Fibroblast of skin of left biceps (primary cell): Measurements from ENCODE around the gene ZNF689.
A peak's percentile ranks its signal among the peaks of the same experiment; 100 is the strongest.
"Not testable (repeated sequence)": the region's sequence is repeated elsewhere in the genome, so short reads cannot be mapped to it uniquely, and the experiment has no call there.

Source experiments
- DNase-seq, 2 experiments: peaks; one replicate each; pipeline ENCODE4 v3.0.0-alpha.2; 2013; ENCODE audit warnings: low read depth in 2 of 2

The ZNF689 gene

DNA sequence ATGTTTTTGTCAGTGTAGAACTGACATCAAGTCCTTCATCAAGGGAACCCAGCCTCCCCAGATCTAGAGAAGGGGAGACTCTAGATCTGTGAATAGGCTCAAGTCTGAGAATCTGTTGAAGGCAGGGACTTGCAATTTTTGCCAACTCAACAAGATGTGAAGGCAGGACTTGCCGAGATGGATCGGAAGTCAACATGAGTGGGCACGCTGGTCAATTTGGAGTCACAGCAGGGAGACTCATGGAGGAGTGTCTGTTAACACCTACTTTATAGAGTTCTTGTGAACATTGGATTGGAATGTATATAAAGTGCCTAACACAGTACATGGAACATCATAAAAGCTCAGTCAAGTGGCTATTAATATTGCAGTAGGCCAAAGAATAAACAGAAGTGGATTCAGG is 10.0 kb downstream of the ZNF689 start:
- no peak for DNase-seq

DNA sequence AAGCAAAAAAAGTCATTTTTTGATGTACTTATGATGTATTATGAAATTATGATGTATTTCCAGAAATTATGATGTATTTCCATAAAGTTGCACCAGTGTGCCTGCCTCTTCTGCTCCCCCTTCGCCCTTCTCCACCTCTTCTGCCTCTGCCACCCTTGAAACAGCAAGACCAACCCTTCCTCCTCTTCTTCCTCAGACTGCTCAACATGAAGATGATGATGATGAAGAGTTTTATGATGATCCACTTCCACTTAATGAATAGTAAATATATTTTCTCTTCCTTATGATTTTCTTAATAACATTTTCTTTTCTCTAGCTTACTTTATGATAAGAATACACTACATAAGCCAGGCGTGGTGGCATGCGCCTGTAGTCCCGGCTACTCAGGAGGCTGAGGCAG is 17.3 kb downstream of the ZNF689 start:
- no peak for DNase-seq

DNA sequence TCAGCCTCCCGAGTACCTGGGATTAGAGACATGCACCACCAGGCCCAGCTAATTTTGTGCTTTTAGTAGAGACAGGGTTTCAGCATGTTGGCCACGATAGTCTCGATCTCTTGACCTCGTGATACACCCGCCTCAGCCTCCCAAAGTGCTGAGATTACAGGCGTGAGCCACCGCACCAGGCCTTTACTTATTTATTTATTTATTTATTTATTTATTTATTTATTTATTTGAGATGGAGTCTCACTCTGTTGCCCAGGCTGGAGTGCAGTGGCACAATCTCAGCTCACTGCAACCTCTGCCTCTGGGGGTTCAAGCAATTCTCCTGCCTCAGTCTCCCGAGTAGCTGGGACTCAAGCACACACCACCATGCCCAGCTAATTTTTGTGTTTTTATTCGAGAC is 19.3 kb downstream of the ZNF689 start:
- DNase-seq = not testable (repeated sequence)

DNA sequence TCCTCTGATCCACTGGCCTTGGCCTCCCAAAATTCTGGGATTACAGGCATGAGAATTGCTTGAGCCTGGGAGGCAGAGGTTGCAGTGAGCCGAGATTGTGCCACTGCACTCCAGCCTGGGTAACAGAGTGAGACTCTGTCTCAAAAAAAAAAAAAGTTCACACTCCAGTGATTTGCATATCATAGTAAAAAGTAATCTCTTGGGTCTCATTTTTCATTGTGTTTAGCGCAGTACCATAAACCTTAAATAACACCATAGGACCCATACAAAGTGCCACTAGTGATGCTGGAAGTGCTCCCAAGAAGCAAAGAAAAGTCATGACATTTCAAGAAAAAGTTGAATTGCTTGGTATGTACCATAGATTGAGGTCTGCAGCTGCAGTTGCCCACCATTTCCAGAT is 20.6 kb downstream of the ZNF689 start:
- not testable (repeated sequence) for DNase-seq

DNA sequence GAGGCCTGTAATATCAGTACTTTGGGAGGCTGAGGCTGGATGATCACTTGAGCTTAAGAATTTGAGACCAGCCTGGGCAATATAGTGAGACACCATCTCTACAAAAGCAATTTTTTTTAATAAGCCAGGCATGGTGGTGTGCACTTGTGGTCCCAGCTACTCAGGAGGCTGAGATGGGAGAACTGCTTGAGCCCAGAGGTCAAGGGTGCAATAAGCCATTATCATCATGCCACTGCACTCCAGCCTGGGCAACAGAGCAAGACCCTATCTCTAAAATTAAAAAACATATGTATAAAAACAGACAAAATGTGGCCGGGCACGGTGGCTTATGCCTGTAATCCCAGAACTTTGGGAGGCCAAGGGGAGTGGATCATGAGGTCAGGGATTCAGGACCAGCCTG is 21.5 kb downstream of the ZNF689 start:
- no peak for DNase-seq

DNA sequence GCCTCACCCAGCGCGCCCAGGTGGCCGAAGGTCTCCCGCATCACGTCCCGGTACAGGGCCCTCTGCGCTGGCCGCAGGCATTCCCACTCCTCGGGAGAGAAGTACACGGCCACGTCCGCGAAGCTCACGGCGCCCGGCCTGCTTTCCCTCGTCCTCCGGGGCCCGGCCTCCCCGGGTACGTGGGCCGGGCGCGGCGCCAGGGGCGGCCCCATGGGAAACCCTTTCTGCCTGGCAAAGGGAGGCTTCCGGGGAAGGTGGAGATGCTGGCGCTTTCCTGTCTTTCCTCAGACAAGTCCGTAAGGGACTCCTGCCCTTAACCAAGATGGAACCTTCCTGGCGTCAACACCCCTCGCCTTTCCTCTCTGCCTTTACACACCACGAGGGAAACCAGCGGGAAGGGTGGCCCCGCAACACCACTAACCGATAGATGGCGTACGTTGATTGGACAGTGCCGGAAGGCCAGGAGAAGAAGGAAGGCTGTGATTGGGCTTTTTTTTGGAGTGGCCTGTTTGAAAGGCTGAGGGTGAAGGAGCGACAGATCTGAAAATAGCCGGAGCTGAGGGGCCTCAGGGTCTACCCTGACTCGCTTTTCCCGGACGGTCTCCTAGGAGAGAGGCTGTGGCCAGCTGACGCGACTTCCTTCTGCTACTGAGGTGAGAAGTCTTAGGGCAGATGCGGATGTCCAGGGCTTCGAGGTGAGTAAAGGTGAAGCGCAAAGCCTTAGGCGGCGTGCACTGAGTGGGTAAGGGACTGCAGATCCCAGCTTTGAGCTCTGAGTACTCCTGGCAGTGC is 24.6 kb downstream of the ZNF689 start, which contains the start of gene ZNF785:
Gene ZNF785, minus strand, starts transcription at position 298 of the 792 bp plus-strand sequence. Its CDS starts 86 bp downstream, at position 212.
- DNase-seq = peak; percentile 98

DNA sequence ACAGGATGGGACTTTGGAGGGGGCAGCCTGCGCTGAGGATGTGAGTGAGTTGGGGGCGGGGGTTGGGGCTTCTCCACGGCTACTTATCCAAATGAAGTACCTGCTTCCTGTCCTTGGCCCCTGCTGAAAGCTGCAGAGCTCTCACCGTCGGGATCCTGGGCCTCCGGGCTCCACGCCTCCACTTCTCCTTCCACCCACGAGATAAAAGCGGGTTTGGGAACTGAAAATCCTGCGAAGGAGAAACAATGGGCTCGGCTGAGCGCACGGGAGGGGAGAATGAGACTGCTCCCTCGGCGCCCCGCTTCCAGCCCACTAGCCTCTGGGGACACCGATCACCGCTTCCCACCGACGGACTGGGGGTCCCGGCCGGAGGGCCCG is 25.2 kb downstream of the ZNF689 start:
- no peak for DNase-seq

DNA sequence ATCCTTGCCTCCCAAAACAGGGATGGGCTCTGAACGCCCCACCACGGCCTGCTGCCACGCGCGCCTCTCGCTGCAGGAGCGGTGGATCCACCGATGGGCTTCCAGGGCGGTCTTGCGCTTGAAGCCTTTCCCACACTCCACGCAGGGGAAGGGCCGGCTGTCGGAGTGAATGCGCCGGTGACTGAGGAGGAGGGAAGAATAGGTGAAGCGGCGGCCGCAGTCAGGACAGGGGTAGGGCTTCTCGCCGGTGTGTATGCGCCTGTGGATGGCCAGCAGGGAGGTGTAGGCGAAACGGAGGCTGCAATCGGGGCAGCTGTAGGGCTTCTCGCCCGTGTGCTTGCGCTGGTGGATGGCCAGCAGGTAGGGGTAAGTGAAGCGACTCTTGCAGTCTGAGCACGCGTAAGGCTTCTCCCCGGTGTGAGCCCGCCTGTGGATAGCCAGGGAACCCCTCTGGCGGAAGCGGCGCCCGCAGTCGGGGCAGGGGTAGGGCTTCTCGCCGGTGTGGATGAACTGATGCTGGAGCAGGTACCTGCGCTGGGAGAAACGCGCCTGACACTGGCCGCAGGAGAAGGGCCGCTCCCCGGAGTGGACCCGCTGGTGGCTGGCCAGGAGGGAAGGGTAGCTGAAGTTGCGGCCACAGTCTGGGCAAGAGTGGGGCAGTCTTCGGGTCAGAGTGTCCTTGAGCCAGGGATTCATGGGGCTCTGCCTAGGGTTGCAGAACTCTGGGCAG is 27.4 kb downstream of the ZNF689 start:
- DNase-seq = no peak

DNA sequence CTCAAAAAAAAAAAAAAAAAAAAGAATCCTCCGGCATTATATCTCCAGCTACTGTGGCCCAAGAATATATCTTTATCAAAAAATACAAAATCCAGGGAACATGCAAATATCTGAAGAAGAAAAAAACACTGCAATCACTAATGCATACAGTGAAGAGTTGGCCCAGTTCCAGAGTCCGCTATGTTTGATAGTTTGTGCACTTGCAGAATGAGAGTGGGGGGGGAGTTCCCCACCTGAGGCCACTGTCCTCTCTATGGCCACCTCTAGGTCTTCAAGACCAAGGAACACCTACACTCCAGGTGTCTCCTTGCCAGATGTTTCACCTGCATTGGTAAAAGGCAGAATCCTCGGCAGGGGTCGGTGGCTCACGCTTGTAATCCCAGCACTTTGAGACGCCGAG is 28.7 kb downstream of the ZNF689 start:
- no peak for DNase-seq

DNA sequence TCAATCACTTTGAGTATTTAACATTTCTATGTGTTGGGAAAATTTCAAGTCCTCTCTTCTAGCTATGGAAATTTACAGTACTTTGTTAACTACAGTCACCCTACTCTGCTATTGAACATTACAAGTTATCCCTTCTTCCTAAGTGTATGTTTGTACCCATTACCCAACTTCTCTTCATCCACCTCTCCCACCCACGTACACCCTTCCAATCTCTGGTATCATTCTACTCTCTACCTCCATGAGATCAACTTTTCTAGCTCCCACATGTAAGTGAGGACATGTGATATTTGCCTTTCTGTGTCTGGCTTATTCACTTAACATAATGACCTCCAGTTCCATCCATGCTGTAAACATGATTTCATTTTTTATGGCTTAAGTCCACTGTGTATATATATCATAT is 35.5 kb downstream of the ZNF689 start:
- no peak for DNase-seq

DNA sequence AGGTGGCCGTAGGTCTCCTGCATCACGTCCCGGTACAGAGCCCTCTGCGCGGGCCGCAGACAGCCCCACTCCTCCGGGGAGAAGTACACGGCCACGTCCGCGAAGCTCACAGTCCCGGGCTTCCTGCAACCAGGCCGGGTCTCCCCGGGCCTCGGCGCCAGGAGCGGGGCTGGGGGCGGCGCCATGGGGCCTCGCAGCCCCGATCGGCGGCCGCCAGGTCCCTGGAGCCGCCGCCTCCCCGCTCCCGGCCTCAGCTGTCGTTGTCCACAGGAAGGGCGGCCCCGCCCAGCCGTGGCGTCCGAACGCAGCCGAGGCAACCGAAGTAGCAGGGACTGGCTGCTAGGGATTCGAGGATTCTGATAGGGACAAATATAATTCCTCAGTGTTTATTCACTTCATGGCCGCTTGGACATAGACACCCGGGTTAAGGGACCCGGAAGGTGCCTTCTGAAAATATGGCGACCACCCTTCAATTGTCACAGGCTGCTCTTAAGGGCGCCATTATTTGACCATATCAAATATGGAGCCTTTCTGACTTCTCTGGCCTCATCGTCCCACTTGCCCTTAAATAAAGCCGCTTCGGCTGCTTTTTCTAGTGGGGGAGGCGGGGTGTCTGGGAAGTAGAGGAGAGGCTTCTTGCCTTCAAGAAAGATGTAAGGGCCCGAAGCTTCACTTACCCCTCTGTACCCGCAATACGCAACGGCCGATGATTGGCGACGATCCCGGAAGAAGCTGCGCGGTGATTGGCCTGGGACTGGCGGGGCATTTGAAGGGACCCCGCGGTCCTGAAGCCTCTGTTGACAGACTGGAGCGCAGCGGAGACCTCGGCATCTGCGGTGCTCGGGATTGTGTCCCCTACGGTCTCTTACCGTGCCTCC is 38.5 kb downstream of the ZNF689 start, which contains the start of gene ZNF688:
Gene ZNF688, minus strand, starts transcription at position 270 of the 878 bp plus-strand sequence. Its CDS starts 85 bp downstream, at position 185.
- DNase-seq = peak; percentile 94 to 96

DNA sequence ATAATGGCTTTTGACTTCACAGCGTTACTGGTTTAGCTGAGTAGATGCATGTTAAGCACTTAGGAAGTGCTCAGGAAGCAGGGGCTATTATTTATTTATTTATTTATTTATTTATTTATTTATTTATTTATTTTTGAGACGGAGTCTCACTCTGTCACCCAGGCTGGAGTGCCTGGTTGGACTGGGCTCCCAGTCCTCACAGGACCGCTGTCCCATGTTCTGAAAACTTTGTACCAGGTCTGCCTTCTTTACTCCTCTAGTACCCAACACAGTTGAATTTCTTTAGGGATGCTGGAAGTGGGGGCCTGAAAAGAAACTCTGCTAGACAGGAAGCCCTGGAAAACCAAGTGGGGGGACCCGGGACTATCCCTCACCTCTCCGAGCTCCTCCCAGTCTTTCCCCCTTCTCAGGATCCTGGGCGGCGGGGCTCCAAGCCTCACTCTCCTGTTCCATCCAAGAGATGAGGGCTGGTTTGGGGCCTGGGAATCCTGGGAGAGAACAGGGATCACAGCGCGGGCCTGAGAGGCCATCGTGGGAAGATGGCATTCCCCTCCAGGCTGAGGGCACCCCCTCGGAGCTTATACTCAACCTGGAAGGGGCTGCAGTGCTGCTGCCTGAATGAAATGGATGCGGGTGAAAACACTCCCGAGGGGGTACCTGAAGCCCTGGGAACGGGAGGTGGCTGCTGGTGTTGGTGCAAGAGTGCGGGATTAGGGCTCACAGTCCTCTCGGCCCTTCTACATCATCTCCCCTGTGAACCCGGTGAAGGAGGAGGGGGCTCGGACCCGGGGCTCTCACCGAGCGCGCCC is 39.3 kb downstream of the ZNF689 start:
- DNase-seq = no peak

DNA sequence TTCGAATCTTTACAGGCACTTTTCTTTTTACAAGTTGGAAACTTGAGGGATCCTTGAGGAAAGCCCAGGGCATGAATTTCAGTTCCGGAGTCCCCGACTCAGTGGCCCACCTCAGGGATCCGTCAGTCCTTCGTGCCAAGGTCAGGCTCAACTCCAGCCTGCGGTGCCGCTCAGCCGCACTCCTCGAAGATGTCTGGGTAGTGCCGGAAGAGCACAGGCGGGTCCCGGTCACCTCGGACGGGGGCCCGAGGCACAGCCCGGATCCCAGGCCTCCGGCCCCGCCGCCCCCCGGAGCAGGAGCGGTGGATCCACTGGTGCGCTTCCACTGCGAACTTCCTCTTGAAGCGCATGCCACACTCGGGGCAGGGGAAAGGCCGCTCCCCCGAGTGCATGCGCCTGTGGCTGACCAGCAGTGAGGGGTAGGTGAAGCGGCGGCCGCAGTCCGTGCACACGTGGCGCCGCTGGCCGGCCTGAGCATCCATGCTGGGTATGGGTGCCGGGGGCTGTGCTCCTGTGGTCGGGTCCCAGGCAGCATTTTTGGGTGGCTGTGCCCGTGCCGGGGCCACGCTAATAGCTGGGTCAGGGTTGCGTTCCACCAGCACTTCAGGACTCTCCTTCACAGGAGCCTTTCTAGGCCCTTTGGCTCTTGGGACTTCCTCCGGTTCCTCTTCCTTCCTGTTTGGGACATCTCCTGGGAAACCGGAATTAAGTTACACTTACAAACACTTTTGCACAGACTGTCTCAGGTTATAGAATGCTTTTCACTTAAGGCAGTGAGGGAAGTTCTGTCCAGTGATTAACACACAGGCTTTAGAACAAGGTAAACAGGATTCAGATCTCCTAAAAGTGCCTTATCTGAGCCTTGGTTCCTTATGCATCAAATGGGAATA is 40.2 kb downstream of the ZNF689 start:
- no peak for DNase-seq

DNA sequence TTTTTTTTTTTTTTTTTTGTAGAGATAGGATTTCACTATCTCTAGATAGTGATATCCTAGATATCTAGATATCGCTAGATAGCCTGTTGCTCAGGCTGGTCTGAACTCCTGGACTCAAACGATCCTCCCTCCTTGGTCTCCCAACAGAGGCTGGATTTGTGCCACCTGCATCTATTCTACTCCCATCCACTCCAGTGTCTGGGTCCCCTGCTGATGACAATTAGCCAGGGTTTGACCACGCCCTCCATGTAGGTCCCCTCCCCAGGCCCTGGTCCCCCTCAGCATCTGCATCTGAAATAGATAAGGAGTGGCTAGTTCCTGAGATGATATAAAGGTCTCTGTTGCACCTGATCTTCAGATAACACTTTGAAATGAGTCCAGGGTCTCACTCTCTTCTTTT is 40.9 kb downstream of the ZNF689 start:
- no peak for DNase-seq

DNA sequence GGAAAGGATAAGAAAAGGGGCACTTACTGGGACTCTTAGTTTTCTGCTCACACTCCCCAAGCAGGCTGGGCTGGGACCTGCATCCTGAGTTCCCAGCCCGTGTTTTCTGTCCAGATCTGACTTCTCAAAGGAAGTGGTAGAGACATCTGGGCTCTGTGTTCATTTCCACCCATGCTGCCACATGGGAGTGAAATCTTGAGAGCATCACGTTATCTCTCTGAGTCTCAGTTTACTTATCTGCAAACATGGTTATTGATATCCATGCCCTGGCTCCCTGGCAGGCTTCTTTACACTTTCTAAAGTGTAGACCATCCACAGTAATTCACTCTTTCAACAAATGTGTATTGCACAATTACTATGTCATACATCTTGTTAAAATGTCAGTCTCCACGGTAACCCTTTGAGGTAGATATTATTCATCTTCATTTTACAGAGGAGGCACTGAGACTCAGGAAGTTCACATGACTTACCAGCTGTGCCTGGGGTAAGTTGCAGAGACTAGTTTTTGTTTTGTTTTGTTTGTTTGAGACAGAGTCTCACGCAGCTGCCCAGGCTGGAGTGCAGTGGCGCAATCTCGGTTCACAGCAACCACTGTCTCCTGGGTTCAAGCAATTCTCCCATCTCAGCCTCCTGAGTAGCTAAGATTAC is 42.1 kb downstream of the ZNF689 start:
- DNase-seq = peak; percentile 23 to 26

DNA sequence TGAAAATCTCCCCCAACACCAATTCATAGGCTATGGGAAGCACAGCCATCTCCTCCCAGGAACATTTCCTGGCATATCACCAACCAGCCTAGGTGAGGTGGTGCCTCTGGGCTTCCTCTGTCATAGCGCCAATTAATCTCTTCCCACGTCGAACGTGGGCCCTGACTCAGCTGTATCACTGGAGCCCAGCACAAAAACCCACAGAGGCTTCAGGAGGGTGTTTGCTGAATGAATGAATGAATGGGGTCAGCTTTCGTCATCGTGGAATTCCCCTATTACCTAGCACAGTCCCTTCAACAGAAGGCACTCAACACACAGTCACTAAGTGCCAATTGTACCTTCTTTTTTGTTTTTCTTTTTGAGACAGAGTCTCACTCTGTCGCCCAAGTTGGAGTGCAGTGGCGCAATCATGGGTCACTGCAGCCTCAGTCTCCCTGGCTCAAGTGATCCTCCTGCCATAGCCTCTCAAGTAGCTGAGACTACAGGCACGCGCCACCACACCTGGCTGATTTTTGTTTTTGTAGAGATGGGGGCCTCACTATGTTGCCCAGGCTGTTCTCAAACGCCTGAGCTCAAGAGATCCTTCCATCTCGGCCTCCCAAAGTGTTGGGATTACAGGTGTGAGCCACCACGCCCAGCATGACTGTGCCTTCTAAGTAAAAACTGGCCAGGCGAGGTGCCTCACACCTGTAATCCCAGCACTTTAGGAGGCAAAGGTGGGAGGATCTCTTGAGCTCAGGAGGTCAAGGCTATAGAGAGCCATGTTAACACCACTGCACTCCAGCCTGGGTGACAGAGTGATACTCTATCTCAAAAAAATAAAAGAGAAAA is 42.8 kb downstream of the ZNF689 start:
- no peak for DNase-seq

DNA sequence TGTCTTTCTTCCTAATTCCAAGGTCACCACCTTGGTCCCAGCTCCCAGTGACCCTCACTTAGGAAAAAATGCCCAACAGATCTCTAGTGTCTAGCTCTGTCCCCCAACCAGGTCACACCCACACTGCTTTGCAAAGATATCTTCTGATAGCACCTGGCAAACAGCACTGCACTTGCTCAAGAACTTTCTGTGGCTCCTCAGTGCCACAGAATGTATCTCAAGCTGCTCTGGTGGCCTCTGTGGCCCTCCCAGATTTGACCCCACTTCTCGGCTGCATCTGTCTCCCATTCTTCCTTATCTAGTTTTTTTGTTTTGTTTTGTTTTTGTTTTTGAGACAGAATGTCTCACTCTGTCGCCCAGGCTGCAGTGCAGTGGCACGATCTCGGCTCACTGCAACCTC is 43.7 kb downstream of the ZNF689 start:
- DNase-seq = no peak

DNA sequence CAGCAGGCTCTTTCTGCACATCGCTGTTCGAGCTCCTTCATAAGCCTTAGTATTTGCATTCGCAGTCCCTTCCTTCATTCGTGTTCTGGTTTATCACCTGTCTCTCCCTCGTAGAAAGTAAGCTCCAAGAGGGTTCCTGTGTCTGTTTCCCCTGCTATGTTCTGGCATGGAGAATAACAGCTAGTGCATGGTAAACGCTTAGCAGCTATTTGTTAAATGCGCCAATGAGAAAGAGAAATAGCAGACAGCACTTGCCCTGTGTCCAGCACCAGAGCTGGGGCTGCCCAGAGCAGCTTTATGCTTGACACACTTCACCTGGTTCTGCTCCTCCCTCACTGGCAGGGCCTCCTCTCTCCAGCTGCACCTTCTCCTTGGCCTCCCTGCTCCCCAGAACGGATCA is 44.2 kb downstream of the ZNF689 start:
- DNase-seq = no peak

DNA sequence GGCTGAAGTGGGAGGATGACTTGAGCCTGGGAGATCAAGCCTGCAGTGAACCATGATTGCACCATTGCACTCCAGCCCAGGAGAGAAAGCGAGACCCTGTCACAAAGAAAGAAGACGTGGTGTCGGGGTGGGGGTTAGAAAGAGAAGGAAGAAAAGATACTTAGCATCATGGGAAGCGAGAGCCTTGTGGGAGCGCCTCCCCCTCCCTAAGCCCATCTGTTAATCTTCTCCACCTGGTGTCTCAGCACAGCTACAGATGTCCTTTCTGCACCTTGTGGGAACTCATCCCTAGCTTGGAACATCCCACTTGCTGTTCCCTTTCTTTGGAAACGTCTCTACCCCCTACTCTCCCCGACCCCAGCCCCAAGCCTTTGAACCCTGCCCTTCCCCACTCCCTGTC is 44.7 kb downstream of the ZNF689 start:
- no peak for DNase-seq
